Measurements from ENCODE around the gene PDGFB.
"Not testable (repeated sequence)": the region's sequence is repeated elsewhere in the genome, so short reads cannot be mapped to it uniquely, and the experiment has no call there.

Gene PDGFB

GRCh38 chr22:39221999-39222686, 22.6 kb downstream of the PDGFB start:
- H3K4me3 ChIP-seq (ENCODE audit: low read length), result no peak overlapping the region
- no peaks in the 10 kb centered on the region for H3K4me1 ChIP-seq (ENCODE audit: control insufficient read depth, insufficient read depth, low read length)
- H3K36me3 ChIP-seq (ENCODE audit: control insufficient read depth, insufficient read depth, low read length), result no peaks in the 10 kb centered on the region
- no peaks in the 10 kb centered on the region for H3K27me3 ChIP-seq (ENCODE audit: control insufficient read depth, insufficient read depth, low read length)
- H3K9ac ChIP-seq (ENCODE audit: low read length), result no peak overlapping the region
- H3K27ac ChIP-seq (ENCODE audit: low read depth, low read length), result no peak overlapping the region

GRCh38 chr22:39220890-39221850, 23.6 kb downstream of the PDGFB start:
- H3K4me1 ChIP-seq (ENCODE audit: control insufficient read depth, insufficient read depth, low read length), result no peaks in the 10 kb centered on the region
- no peak overlapping the region for H3K4me3 ChIP-seq (ENCODE audit: low read length)
- H3K36me3 ChIP-seq (ENCODE audit: control insufficient read depth, insufficient read depth, low read length), result no peaks in the 10 kb centered on the region
- no peak overlapping the region for H3K27ac ChIP-seq (ENCODE audit: low read depth, low read length)
- no peak overlapping the region for H3K9ac ChIP-seq (ENCODE audit: low read length)
- no peaks in the 10 kb centered on the region for H3K27me3 ChIP-seq (ENCODE audit: control insufficient read depth, insufficient read depth, low read length)

GRCh38 chr22:39220450-39220849, 24.3 kb downstream of the PDGFB start:
- no peaks in the 10 kb centered on the region for H3K4me1 ChIP-seq (ENCODE audit: control insufficient read depth, insufficient read depth, low read length)
- no peak overlapping the region for H3K4me3 ChIP-seq (ENCODE audit: low read length)
- no peaks in the 10 kb centered on the region for H3K36me3 ChIP-seq (ENCODE audit: control insufficient read depth, insufficient read depth, low read length)
- no peak overlapping the region for H3K27ac ChIP-seq (ENCODE audit: low read depth, low read length)
- no peak overlapping the region for H3K9ac ChIP-seq (ENCODE audit: low read length)
- no peaks in the 10 kb centered on the region for H3K27me3 ChIP-seq (ENCODE audit: control insufficient read depth, insufficient read depth, low read length)

- Histone ChIP-seq H3K27me3 (ENCODE audit: control insufficient read depth, insufficient read depth, low read length) (no peaks in the 10 kb centered on the region), H3K36me3 (ENCODE audit: control insufficient read depth, insufficient read depth, low read length) (no peaks in the 10 kb centered on the region), H3K9ac (ENCODE audit: low read length) (no peak overlapping the region), H3K4me1 (ENCODE audit: control insufficient read depth, insufficient read depth, low read length) (no peaks in the 10 kb centered on the region), H3K27ac (ENCODE audit: low read depth, low read length) (no peak overlapping the region), H3K4me3 (ENCODE audit: low read length) (no peak overlapping the region)
Observed at GRCh38 chr22:39219071-39220039, 25.4 kb downstream of the PDGFB start.

- H3K9ac ChIP-seq (ENCODE audit: low read length); H3K27me3 ChIP-seq (ENCODE audit: control insufficient read depth, insufficient read depth, low read length); H3K4me1 ChIP-seq (ENCODE audit: control insufficient read depth, insufficient read depth, low read length); H3K4me3 ChIP-seq (ENCODE audit: low read length); H3K27ac ChIP-seq (ENCODE audit: low read depth, low read length); H3K36me3 ChIP-seq (ENCODE audit: control insufficient read depth, insufficient read depth, low read length): not testable (repeated sequence)
Observed at GRCh38 chr22:39218432-39218831, 26.4 kb downstream of the PDGFB start.

- no peak overlapping the region for H3K9ac ChIP-seq (ENCODE audit: low read length)
- H3K27ac ChIP-seq (ENCODE audit: low read depth, low read length), result no peak overlapping the region
Observed at GRCh38 chr22:39216143-39216490, 28.7 kb downstream of the PDGFB start.

GRCh38 chr22:39215426-39216142, 29.2 kb downstream of the PDGFB start:
- Histone ChIP-seq H3K27me3 (ENCODE audit: control insufficient read depth, insufficient read depth, low read length) (no peaks in the 10 kb centered on the region), H3K27ac (ENCODE audit: low read depth, low read length) (no peak overlapping the region), H3K4me1 (ENCODE audit: control insufficient read depth, insufficient read depth, low read length) (no peaks in the 10 kb centered on the region), H3K4me3 (ENCODE audit: low read length) (no peak overlapping the region), H3K9ac (ENCODE audit: low read length) (no peak overlapping the region), H3K36me3 (ENCODE audit: control insufficient read depth, insufficient read depth, low read length) (no peaks in the 10 kb centered on the region)

More at GRCh38 chr22:39216143-39216490, 28.7 kb downstream of the PDGFB start:
- no peak overlapping the region for H3K4me3 ChIP-seq (ENCODE audit: low read length)
- no peaks in the 10 kb centered on the region for H3K36me3 ChIP-seq (ENCODE audit: control insufficient read depth, insufficient read depth, low read length)
- no peaks in the 10 kb centered on the region for H3K4me1 ChIP-seq (ENCODE audit: control insufficient read depth, insufficient read depth, low read length)
- no peaks in the 10 kb centered on the region for H3K27me3 ChIP-seq (ENCODE audit: control insufficient read depth, insufficient read depth, low read length)

GRCh38 chr22:39215070-39215396, 29.7 kb downstream of the PDGFB start:
- H3K27me3 ChIP-seq (ENCODE audit: control insufficient read depth, insufficient read depth, low read length), result no peaks in the 10 kb centered on the region
- no peak overlapping the region for H3K9ac ChIP-seq (ENCODE audit: low read length)
- no peak overlapping the region for H3K4me3 ChIP-seq (ENCODE audit: low read length)
- H3K4me1 ChIP-seq (ENCODE audit: control insufficient read depth, insufficient read depth, low read length), result no peaks in the 10 kb centered on the region
- H3K36me3 ChIP-seq (ENCODE audit: control insufficient read depth, insufficient read depth, low read length), result no peaks in the 10 kb centered on the region
- no peak overlapping the region for H3K27ac ChIP-seq (ENCODE audit: low read depth, low read length)

- H3K27me3 ChIP-seq (ENCODE audit: control insufficient read depth, insufficient read depth, low read length), result no peaks in the 10 kb centered on the region
- no peaks in the 10 kb centered on the region for H3K4me1 ChIP-seq (ENCODE audit: control insufficient read depth, insufficient read depth, low read length)
- H3K27ac ChIP-seq (ENCODE audit: low read depth, low read length), result no peak overlapping the region
- no peaks in the 10 kb centered on the region for H3K36me3 ChIP-seq (ENCODE audit: control insufficient read depth, insufficient read depth, low read length)
- H3K4me3 ChIP-seq (ENCODE audit: low read length), result no peak overlapping the region
- no peak overlapping the region for H3K9ac ChIP-seq (ENCODE audit: low read length)
Observed at GRCh38 chr22:39214383-39215069, 30.3 kb downstream of the PDGFB start.

- Histone ChIP-seq H3K27ac (ENCODE audit: low read depth, low read length) (no peak overlapping the region), H3K4me3 (ENCODE audit: low read length) (no peak overlapping the region), H3K27me3 (ENCODE audit: control insufficient read depth, insufficient read depth, low read length) (no peaks in the 10 kb centered on the region), H3K9ac (ENCODE audit: low read length) (no peak overlapping the region), H3K4me1 (ENCODE audit: control insufficient read depth, insufficient read depth, low read length) (no peaks in the 10 kb centered on the region), H3K36me3 (ENCODE audit: control insufficient read depth, insufficient read depth, low read length) (no peaks in the 10 kb centered on the region)
Observed at GRCh38 chr22:39214006-39214382, 30.8 kb downstream of the PDGFB start.

- Histone ChIP-seq H3K4me3 (ENCODE audit: low read length) (no peak overlapping the region), H3K36me3 (ENCODE audit: control insufficient read depth, insufficient read depth, low read length) (no peaks in the 10 kb centered on the region), H3K27me3 (ENCODE audit: control insufficient read depth, insufficient read depth, low read length) (no peaks in the 10 kb centered on the region), H3K4me1 (ENCODE audit: control insufficient read depth, insufficient read depth, low read length) (no peaks in the 10 kb centered on the region), H3K27ac (ENCODE audit: low read depth, low read length) (no peak overlapping the region), H3K9ac (ENCODE audit: low read length) (no peak overlapping the region)
Observed at GRCh38 chr22:39212721-39213376, 31.9 kb downstream of the PDGFB start.

All from rectal smooth muscle tissue (tissue), 1 donor.